A549 treated with DMSO at 1 μM for 4 hours (cell line): ENCODE measurements around the gene TAF6. TPM values are rescaled to one million over a fixed set of nuclear protein-coding genes. Genes with fewer than 3 reads are reported as not detected.

Experiments
- total RNA-seq: library from RNA; stranded (reverse); fragments of 200-300 nt; extraction: Qiagen RNA extraction; gene quantifications from 5 replicates; pipeline ENCODE4 v1.2.3, GENCODE V29; 2022; ENCODE audit warnings: low read depth

TAF6 gene
- 54.0 to 75.4 TPM (median 65.5 TPM) in 5 replicates for total RNA-seq

DNA sequence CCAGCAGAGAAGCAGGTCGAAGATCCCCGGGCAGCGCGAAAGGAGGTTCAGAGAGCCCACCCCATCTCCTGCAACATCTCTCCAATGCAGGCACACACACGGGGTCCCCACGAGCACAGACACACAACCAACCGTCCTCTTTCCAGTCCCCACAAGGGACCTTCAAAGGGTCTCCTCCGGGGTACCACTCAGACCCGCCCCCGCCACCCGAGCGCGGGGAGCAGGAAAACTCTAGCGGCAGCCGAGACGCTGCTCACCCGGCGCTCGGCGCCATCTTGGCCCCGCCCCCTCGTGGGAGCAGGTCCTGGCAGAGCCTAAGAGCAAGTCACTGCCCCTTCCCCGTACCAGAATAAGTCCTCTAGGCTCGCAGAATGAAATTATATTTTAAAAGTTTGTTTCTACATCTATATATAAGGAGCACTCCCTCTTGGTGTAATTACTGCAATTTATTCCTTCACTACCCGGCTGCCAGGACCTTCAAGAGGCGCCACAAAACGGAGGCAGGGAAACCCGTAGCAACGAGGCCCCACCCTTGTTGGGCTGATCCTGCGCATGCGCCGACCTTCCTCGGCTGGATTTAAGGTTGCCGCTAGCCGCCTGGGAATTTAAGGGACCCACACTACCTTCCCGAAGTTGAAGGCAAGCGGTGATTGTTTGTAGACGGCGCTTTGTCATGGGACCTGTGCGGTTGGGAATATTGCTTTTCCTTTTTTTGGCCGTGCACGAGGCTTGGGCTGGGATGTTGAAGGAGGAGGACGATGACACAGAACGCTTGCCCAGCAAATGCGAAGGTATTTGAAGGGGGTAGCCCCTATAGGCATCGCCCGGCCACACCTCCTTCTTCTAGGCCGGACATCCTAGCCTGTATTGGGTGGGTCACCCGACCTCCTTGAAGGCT is at the start of gene TAF6, which contains the start of gene CNPY4:
TSS of gene TAF6 (minus strand) at position 287 of the 898 bp plus-strand sequence. CDS start 5,149 bp downstream, outside the sequence.
TSS of gene CNPY4 (plus strand) at position 563 of the 898 bp plus-strand sequence. CDS start at position 674, 111 bp downstream.

DNA sequence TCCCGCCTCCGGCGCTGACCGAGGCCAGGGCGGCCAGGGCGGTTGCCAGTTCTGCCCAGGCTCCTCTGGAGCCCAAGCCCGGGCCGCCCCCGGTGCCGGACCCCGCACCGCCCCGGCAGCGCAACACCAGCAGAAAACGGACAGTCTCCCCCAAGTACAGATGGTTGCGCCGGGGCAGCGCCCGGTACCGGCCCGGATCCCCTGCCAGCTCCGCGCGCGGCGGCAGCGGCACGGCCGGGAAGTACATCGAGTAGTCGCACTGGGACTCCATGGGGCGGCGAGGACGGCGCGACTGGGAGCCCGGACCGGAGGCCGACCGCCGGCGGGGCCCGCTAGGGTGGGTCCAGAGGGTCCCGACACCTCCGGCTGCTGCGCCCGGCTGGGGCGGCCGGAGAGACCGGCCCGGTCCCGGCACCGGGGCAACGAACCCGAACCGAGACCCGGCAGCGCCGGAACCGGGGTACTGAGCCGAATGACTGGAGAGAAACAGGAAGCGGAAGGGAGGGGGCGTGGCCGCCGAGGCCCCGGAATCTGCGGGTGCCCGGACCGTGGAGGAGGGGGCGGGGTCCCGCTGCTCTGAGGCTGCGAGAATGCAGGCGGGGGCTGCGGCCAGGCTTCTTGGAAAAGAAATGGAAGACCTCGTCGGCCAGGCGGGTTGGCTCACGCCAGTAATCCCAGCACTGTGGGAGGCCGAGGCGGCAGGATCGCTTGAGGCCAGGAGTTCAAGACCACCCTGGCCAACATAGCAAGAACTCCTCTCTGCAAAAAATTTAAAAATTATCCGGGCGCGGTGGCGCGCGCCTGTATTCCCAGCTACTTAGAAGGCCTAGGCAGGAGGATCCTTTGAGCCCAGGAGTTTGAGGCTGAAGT is 39.3 kb upstream of the TAF6 start, which contains the start of gene TRAPPC14:
TSS of gene TRAPPC14 (minus strand) at position 495 of the 870 bp plus-strand sequence. CDS start at position 271, 224 bp downstream.

DNA sequence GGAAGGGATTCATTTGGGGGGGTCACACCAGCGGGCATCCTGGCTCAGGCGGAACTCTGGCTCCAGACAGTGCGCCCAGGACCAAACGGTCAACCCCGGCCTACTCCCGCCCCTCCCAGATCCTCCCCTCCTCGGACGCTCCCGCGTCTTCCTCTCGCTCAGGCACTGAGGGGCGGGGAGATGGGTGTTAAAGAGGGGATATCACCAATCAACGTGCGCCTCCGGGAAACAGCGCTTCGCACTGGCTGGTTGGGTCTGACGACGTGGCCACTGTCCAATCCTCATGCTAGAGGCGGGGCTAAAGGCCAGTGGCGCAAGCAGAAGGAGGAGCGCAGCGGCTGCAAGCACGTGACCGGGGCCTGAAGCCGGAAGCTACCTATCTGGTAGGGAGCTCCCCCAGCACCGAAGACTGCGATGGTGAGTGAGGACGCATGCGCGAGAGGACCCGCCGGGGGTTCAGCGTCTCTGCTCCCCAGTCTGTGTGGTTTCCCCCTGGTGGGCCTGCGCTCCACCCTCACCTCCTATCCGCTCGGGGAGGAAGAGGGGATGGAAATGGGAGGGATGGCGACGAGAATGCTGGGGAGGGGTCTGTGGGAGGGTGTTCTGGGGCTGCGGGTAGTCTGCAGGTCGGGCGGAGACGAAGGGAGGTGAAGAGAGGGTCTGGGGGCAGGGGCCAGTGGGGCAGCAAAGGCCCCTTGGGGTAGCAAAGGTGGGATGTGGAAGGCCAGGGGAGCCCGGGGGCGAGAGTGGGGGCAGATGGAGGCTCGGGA is 29.6 kb upstream of the TAF6 start, which contains the start of gene LAMTOR4:
TSS of gene LAMTOR4 (plus strand) at position 360 of the 770 bp plus-strand sequence. CDS start at position 415, 55 bp downstream.

DNA sequence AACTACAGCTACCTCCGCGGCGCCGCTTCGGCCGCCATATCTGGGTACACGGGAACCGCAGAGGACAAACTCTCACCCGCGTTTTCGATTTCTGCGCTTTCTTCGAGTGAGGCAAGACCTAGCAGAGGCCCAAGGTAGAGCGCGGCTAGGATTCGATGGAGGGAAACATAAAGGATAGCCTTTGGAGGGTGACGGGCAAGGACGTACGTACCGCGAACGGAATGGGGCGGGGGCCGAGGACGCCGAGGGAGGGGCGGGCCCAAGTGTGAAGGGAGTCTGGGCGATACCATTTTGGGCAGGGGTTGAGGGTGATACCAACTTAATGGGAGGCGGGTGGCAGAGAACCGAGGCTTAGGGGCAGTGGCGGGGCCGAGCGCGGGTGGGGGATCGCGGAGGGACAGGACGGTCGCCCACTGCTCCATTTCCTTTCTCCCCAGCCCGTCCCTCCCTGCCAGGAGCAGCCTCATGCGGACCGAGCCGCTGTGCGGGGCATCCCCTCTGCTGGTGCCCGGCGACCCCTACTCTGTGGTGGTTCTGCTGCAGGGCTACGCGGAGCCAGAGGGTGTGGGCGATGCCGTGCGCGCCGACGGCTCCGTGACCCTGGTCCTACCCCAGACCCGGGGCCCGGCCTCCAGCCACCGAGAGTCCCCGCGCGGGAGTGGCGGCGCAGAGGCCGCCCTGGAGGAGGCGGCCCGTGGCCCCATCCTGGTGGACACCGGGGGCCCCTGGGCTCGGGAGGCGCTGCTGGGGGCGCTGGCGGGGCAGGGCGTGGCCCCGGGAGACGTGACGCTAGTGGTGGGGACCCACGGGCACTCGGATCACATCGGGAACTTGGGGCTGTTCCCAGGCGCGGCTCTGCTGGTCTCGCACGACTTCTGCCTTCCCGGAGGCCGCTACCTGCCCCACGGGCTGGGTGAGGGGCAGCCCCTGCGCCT is 8.0 kb upstream of the TAF6 start, which contains the start of gene MBLAC1:
TSS of gene MBLAC1 (plus strand) at position 37 of the 935 bp plus-strand sequence. CDS start at position 466, 429 bp downstream.

DNA sequence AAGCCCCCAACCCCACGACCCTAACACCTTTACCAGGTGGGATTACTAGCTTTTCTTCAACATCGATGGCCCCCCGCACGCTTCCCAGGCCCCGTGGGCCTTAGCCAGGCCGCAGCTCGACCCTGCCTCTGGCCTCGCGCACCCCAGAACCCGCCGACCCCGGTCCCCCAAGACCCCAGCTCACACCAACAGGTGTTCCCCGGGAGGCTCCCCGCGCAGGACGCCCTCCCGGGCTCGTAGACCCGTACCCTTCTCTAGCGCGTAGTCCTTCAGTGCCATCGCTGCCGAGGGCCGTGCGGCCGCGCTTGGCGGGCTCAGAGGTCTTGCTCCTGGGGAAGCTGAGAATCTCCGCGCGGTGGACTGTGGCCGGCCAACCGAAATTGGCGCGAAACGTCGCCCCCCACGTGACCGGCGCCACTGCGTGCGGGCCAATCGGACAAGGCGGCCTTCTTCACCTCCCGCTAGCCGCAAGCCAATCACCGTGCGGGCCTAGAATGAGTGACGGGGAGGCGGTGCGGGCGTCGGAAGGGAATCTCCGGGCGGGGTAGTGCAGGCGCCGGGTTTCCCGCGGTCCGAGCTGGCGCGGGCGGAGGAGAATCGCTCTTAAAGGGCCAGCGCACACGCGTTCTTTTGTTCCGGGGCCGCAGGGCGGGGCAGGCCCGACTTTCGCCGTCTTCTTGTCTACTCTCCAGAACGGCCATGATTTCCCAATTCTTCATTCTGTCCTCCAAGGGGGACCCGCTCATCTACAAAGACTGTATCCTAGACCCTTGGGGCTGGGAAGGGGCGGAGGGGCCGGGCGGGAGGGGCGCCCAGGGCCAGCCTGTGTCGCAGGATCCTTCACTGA is 17.9 kb downstream of the TAF6 start, which contains the start of the genes AP4M1 and MCM7:
TSS of gene AP4M1 (plus strand) at position 628 of the 847 bp plus-strand sequence. CDS start at position 700, 72 bp downstream.
TSS of gene MCM7 (minus strand) at position 382 of the 847 bp plus-strand sequence. CDS start at position 279, 103 bp downstream.

DNA sequence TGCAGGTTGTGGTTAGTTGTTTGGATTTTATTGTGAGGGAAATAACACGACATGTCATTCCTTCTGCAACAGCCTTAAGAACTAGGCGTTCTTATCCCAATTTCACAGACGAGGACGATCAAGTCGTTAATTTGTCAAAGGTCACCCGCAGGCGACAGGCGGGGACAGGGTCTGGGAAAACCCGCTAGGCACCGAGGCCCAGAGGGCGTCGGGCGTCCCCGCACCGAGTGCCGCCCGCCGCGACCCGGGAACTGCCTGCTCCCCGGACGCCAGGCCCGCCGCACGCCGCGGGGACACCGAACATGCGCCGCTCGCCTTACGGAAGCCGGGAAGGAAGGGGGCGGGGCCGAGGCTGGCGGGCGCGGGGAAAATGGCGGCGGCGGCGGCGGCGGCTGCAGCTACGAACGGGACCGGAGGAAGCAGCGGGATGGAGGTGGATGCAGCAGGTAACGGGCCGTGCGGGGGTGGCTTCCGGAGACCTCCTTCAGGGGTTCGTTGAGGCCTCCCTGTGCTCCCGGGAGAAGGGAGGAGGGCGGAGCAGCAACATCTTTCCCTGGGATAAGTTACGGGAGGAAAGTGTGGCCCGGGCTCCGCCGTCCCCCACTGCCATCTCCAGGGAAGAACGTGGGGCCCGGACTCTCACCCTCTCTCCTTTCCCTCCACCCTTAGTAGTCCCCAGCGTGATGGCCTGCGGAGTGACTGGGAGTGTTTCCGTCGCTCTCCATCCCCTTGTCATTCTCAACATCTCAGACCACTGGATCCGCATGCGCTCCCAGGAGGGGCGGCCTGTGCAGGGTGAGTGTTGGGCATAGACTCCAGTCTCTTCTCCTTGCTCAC is 30.3 kb downstream of the TAF6 start, which contains the start of gene COPS6:
TSS of gene COPS6 (plus strand) at position 349 of the 837 bp plus-strand sequence. CDS start at position 371, 22 bp downstream.

DNA sequence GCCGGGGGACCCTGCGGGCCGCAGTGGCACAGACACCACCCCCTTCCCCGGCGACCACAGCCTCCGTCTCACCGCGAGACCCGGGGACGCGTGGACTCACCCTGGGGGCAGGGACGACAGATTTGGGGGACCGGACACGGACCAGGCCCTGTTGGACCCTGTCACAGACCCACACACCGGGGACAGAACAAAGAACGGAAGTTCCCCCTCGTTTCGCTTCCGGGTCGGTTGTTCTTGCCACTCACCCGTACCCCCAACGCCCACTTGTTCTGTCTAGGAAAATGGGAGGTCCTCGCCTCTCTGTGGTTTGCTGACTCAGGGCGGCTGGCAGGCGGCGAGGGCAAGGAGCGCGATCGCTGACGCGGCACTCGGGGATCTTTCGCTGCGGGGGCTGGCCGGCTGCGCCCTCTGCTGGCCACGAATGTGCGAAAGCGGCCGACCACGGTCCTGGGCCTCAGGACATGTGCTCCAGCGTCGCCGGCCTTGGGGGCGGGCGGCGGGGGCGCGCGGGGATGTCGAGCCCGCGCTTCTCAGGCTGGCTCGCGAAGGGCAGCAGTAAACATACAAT is 37.5 kb downstream of the TAF6 start, which contains the start of gene ZNF3:
TSS of gene ZNF3 (minus strand) at position 189 of the 568 bp plus-strand sequence. CDS start 4,366 bp downstream, outside the sequence.

Other genes with a start within 250 kb of the TAF6 start
- gene OR2AE1, start 242.3 kb downstream of the TAF6 start, total RNA-seq, result not detected in 5 replicates
- 25.4 to 29.5 TPM (median 27.3 TPM) in 5 replicates for gene TRIM4, start 199.8 kb downstream of the TAF6 start, total RNA-seq
- gene GJC3, start 189.7 kb downstream of the TAF6 start, total RNA-seq, result 0.09 to 0.18 TPM (median 0.13 TPM) in 4 of 5 replicates, not detected in the other
- 0.23 TPM in 1 of 5 replicates, not detected in the others for gene AZGP1, start 143.3 kb downstream of the TAF6 start, total RNA-seq
- gene ZKSCAN1, start 103.8 kb downstream of the TAF6 start, total RNA-seq, result 8.0 to 12.2 TPM (median 10.6 TPM) in 5 replicates
- 9.5 to 11.9 TPM (median 9.9 TPM) in 5 replicates for gene ZSCAN21, start 69.6 kb downstream of the TAF6 start, total RNA-seq
- 19.1 to 27.5 TPM (median 22.3 TPM) in 5 replicates for gene ZNF3, start 37.6 kb downstream of the TAF6 start, total RNA-seq
- 169 to 186 TPM (median 179 TPM) in 5 replicates for gene COPS6, start 30.4 kb downstream of the TAF6 start, total RNA-seq
- 236 to 264 TPM (median 254 TPM) in 5 replicates for gene MCM7, start 18.0 kb downstream of the TAF6 start, total RNA-seq
- gene AP4M1, start 17.7 kb downstream of the TAF6 start, total RNA-seq, result 13.8 to 17.6 TPM (median 15.3 TPM) in 5 replicates
- gene CNPY4, start 276 bp upstream of the TAF6 start, total RNA-seq, result 8.6 to 13.2 TPM (median 11.4 TPM) in 5 replicates
- 2.3 to 3.1 TPM (median 2.7 TPM) in 5 replicates for gene MBLAC1, start 7.6 kb upstream of the TAF6 start, total RNA-seq
- gene LAMTOR4, start 29.6 kb upstream of the TAF6 start, total RNA-seq, result 163 to 183 TPM (median 169 TPM) in 5 replicates
- 9.6 to 15.3 TPM (median 14.0 TPM) in 5 replicates for gene TRAPPC14, start 39.4 kb upstream of the TAF6 start, total RNA-seq
- 0.10 to 0.26 TPM (median 0.18 TPM) in 4 of 5 replicates, not detected in the other for gene GAL3ST4, start 49.3 kb upstream of the TAF6 start, total RNA-seq
- gene GPC2, start 58.0 kb upstream of the TAF6 start, total RNA-seq, result 0.70 to 1.4 TPM (median 1.2 TPM) in 5 replicates
- gene STAG3, start 58.6 kb upstream of the TAF6 start, total RNA-seq, result 0.08 to 0.27 TPM (median 0.14 TPM) in 4 of 5 replicates, not detected in the other
- not detected in 5 replicates for gene PVRIG, start 100.6 kb upstream of the TAF6 start, total RNA-seq
- gene SPDYE3, start 188.3 kb upstream of the TAF6 start, total RNA-seq, result not detected in 5 replicates
- 20.2 to 38.1 TPM (median 31.9 TPM) in 5 replicates for gene PILRB, start 238.8 kb upstream of the TAF6 start, total RNA-seq